GM19395 (cell line): ENCODE results near the gene IRX6.

ENCODE experiments used
- ATAC-seq: cut with Tn5 transposase; IDR thresholded peaks from one replicate; pipeline ENCODE4 v1.9.1; 2021; ENCODE audit warnings: mild to moderate bottlenecking, moderate library complexity; ENCODE audit not compliant: unreplicated experiment

Gene IRX6

DNA sequence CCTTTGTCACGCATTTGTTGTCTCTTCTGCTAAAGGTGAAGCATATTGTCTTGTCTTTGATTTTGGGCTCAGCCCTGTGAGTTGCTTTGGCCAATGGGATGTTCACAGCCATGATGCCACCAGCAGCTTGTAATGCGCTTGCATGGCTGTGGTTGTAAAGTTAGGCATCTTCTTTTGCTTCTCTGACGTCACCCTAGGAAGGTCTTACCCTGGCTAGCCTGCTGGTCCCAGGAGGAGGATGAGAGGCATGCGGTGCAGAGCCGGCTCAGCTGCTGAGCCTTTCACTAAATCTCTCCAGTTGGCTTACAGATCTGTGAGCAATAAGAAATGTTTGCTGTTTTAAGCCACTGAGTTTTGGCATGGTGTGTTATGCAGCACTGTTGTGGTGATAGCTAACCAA lies 40.8 kb downstream of the IRX6 start:
- no peak for ATAC-seq

DNA sequence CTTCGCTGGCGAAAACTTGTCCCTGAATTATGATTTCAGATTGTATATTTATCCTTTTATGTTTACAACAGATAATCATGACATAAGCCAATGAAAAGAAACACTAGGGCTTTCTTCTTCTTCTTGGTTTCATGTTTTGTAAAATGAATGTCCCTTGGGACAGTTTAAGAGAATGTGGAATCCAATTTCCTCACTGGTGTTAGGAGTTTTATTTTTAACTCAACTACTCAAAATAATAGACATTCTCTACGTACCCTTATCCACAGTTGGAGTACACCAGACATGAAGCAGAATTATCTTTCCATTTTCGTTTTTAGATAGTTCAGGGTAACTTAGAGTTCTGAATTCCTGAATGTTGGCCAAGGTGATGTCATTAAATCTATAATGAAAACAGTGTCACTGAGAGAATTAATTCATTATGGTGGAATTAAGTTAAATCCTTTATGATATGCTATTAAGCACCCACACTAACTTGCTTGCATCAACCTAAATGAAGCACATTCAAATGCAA lies 43.4 kb downstream of the IRX6 start:
- ATAC-seq: no peak

DNA sequence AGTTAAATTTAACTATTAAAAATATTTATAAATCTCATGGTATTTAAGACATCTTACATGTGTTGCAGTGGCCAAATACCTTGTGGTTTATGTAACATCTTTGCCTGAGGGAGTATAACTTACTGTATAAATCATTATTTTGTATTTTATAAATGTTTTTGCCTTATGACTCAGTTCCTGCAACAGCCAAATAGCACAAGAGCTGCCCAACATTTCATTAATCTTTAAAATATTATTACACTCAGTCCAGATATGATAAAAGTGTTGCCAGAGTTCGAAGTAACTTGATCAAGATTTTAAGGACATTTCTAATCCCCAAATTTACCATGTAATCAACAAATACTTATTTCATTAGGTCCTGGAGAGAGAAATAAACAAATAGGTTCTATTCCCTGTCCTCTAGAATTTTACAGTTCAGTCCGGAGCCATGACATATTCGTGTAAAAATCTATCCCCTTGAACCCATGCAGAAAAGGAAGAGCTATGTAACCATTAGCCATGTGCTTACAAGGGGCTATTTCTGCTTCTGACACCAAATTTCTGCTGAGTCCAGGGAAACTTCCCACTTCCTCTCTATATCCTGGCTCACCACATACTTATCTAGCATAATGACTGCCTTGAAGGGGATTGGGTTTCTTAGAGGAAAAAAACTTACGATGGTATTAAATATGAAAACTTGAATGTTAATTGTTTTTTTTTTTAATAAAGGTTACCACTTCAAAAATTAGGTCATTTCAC lies 44.0 kb downstream of the IRX6 start:
- no peak for ATAC-seq

DNA sequence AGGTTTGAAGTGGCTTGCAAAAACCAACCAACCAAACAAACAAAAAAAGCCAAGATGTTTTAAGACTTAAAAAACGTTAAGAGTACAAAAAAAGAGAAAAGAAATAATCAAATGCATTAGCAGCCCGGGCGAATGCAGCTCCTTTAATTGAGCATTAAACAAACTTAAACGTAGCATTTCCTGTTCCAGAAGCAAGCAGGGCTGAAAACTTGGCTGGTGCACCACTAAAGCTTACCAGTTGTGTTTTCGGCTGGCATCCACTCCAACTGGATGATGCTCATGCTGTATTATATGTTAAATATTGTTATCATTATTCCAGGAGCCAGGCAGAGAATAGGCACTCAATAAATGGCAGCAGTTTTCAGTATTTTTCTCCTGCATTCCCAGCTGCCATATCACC lies 45.1 kb downstream of the IRX6 start:
- ATAC-seq: no peak

DNA sequence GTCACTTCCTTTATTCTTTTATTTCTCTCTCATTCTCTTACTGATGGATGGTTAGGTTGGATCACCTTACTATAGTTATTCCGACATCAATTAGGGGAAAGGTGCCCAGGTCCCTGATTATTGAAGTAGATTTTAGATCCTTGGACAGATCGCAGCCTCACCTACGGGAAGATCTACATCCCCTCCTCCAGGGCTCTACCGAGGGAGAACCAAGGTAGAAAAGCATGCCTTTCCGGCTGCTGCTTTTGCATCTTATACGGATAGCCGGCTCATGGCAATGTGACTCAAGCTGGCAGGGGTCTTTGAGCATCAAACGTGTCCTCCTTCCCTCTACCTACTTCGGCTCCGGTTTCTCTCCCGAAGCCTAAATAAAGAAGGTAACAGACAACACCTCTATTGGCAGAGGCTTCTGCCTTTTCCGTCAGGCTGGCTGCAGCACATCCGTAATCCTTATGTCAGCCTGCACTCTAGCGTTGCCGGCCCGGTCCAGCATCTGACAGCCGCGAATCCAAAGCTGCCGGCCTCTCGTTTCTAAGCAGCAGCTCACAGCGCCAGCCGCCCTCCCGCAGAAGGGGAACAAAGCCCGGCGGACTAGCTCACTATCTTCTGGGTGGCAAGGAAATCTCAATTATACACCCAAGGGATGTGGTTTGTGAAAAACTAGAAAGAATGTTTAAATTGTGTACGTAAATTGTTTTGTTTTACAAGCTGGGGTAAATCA lies 46.9 kb downstream of the IRX6 start:
- no peak for ATAC-seq

DNA sequence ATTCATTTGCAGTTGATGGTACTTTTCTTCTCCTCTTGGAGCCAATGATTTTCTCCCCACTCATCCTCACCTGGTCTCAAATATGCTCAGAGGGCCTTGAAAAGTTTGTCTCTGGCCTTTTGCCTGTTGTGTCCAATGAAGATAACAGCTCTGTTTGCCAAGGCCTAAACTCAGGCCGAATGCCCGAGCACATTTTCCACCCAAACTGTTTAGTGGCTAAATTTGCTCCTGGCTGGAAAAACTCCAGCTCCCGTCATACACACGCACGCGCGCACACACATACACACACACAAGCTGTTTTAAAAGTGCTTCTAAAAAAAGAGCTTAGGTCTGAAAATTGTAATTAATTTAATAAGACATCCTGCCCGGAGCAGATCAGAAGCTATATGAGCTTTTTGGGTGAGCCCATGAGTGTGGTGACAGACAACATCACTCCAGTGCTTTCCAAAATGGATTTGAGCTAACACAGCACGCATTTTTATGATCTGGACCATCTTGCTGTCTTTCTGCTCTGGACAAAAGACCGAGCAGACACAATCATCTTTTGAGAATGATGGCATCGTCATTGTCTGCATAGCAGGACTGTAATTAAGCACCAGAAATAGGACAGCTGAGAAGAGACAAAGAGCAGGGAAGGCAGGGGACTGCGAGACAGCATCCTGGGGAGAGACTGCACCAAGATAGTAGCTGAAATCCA lies 48.9 kb downstream of the IRX6 start:
- ATAC-seq: no peak

DNA sequence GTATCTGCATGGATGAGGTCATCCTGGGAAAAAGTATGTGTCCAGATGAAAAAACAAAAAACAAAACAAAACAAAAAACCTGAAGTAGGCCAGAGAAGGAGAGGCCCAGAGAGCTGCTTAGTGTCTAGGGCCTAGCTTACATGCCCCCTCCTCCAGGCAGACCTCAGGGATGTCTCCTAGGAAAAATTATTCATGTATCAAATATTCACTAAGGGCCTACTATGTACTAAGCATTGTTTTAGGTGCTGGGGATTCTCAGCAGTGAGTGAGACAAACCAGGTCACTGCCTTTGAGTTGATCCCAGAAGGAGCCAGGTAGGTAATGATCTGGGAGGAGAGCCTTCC lies 49.5 kb downstream of the IRX6 start:
- no peak for ATAC-seq

DNA sequence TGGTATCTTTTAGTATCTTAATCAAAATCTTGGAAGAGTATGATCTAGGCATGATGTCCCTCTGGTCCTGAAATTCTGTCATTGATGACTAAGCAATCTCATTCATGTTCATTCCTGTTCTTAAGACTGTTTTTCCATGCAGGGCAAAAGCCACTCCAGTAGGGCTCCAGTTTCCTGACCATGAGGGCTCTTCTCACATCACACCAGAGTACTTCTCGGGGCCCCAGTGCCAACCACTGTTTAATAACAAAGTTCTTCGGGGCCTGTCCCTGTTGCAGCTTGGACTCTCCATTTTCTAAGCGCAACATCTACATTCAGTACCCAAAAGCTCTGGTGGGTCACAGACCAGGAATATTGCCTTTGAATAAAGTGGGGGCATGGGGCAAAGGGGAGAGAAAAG lies 52.0 kb downstream of the IRX6 start:
- ATAC-seq: no peak

DNA sequence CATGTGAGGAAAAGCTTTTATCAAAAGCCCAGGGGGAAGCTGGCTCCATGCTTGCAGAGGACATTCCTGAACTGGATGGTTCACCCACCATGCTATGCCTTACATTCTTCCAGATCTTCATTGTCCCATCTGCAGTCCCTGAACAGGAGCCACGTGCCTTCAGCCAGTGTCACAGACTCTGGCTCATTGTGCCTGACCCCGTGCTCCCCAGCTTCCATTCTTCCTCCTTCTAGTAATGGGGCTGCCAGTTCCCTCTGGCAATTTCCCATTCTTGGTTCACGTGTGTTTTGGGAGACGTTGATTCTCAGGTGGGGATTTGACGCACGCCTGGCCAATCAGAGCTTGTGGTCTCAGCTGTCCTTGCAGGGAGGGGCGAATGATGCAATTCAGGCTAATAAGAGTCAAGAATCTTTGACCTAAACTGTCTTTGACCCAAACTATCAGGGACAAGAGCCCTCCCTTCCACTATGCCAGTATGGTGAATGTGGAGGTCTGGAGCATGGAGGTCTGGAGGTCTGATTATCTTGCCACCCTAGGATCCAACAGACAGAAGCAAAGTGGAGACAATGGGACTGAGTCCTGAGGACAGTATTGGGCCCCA lies 52.7 kb downstream of the IRX6 start:
- no peak for ATAC-seq

DNA sequence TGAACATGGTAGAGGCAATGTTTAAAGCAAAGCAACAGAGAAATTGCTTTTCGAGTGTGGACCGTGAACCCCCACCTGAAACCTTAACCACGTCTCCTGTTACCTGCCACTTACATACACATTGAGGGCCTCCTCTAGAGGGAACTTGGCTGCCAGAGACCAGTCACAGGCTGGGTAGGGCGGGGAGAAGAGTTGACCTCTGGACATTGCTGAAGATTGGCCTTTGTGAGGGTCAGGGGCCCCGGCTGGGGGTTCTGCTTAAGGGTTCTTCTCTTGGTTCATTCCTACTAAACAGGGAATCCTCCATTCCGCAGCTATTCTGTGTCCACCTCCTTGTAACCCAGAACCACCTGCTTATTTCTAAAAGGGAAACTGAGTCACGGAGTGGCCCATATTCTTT lies 53.8 kb downstream of the IRX6 start:
- ATAC-seq: no peak

DNA sequence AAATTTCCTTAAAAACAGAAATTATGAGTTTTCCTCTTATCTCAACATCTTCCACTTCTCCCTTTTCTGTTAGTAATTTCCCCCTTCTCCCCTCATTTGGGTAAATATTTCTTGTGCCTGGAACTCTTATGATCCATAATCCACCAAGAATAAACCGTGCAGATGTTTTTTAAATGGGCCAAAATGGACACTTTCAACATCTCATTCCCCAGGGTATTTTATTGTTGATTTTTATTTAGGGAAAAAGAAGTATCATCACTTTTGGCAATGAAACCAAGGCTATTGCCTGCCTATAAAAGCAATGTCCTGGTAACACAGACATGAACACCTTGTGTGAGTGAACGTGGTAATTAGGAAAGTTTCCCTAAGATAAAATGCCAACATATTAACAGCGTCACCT lies 54.6 kb downstream of the IRX6 start:
- no peak for ATAC-seq

DNA sequence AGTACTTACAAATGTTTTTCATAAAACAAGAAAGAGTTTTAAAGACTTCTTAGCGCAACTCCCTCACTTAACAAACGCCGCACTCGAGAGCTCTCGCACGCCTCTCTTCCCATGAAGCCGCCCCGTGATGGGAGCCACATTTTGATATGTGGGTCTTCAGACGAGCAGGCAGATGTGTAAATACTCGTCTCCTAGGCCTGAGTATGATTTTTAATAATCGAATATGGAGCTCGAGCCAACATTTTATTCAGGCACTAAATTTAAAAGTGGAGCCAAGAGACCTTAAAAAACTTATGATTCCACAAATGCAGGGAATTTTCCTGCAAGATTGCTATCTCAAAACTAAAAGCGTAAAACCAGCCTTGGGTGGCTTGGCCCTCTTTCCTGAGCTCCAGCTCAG lies 55.4 kb downstream of the IRX6 start:
- no peak for ATAC-seq

DNA sequence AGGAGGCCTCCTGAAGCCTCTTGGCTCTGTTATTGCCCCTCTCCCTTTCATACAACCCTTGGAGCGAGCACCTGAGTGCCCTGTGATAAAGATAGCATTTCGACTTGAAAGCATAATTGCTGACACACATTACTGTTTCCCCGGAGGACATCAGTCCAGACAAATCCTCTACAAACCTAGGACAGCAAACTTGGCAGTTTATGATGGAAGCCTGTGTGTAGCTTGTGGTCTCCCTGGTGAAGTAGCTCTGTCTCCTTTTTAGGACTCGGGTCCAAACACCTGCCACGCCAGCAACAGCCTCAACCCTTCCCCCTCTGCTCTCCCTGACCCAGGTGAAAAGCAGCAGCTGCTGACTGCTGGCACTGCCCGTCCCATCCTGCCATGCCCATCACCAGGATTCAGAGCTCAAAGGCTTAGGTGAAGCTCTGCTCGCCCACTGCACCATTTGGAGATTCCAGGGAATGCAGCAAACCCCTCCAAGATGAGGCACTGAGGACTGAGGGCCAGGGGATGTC lies 55.9 kb downstream of the IRX6 start:
- ATAC-seq: no peak
